Neuronal stem cell (in vitro differentiated cells): ENCODE results near the gene CREB1.

ENCODE experiments used
- DNase-seq: peaks from one replicate; pipeline ENCODE4 v3.0.0-alpha.2; 2013; ENCODE audit warnings: low spot score
- H2AFZ ChIP-seq: one replicate; pipeline ENCODE4 v1.6.1; 2013; ENCODE audit warnings: mild to moderate bottlenecking, low read length, inconsistent platforms
- H2AK5ac ChIP-seq: 2 replicates; pipeline ENCODE4 v1.6.1; 2013; ENCODE audit warnings: low read depth, mild to moderate bottlenecking, inconsistent platforms, low read length, moderate library complexity, mixed read lengths
- H2BK120ac ChIP-seq: 2 replicates; pipeline ENCODE4 v1.6.1; 2013; ENCODE audit warnings: low read depth, mild to moderate bottlenecking, inconsistent platforms, low read length, moderate library complexity, mixed read lengths
- H2BK12ac ChIP-seq: one replicate; pipeline ENCODE4 v1.6.1; 2013; ENCODE audit warnings: low read length, inconsistent platforms
- H2BK15ac ChIP-seq: 2 replicates; pipeline ENCODE4 v1.6.1; 2013; ENCODE audit warnings: mild to moderate bottlenecking, low read length, inconsistent platforms, mixed read lengths
- H2BK5ac ChIP-seq: one replicate; pipeline ENCODE4 v1.6.1; 2013; ENCODE audit warnings: inconsistent platforms, mild to moderate bottlenecking, low read length, moderate library complexity
- H3K14ac ChIP-seq: one replicate; pipeline ENCODE4 v1.6.1; 2013; ENCODE audit warnings: low read length, inconsistent platforms
- H3K18ac ChIP-seq: 2 replicates; pipeline ENCODE4 v1.6.1; 2013; ENCODE audit warnings: low read length, inconsistent platforms
- H3K23ac ChIP-seq: 2 replicates; pipeline ENCODE4 v1.6.1; 2013; ENCODE audit warnings: low read depth, mild to moderate bottlenecking, mixed read lengths, low read length, inconsistent platforms; ENCODE audit not compliant: poor library complexity
- H3K27ac ChIP-seq: replicated peaks from 3 replicates; pipeline ENCODE4 v1.5.1; 2013; ENCODE audit warnings: low read length, inconsistent platforms
- H3K27me3 ChIP-seq, 3 experiments: 2 replicates each; pipeline ENCODE4 v1.6.1; 2013; ENCODE audit warnings: low read length in 3 of 3, mild to moderate bottlenecking in 2 of 3, inconsistent platforms in 1 of 3, low read depth in 1 of 3, mixed read lengths in 1 of 3, moderate library complexity in 1 of 3; ENCODE audit not compliant: control insufficient read depth in 3 of 3, insufficient read depth in 3 of 3
- H3K36me3 ChIP-seq, 2 donors: replicated peaks in 1 of 2; 2 replicates each; pipeline ENCODE4 v1.6.1; 2013; ENCODE audit warnings: low read length in 2 of 2; ENCODE audit not compliant: control insufficient read depth in 2 of 2, insufficient read depth in 2 of 2
- H3K4ac ChIP-seq: 2 replicates; pipeline ENCODE4 v1.6.1; 2013; ENCODE audit warnings: inconsistent platforms, mild to moderate bottlenecking, low read length, moderate library complexity
- H3K4me1 ChIP-seq, 2 donors: 1 replicate in 1 of 2; 2 replicates in 1 of 2; pipeline ENCODE4 v1.6.1; 2013; ENCODE audit warnings: low read length in 2 of 2, low read depth in 1 of 2; ENCODE audit not compliant: control insufficient read depth in 2 of 2, insufficient read depth in 1 of 2
- H3K4me2 ChIP-seq: one replicate; pipeline ENCODE4 v1.6.1; 2013; ENCODE audit warnings: mild to moderate bottlenecking, low read length, inconsistent platforms; ENCODE audit not compliant: insufficient read depth, poor library complexity, severe bottlenecking
- H3K4me3 ChIP-seq, 2 donors: 2 replicates each; pipeline ENCODE4 v1.5.1; 2013; ENCODE audit warnings: low read length in 2 of 2, mild to moderate bottlenecking in 2 of 2, inconsistent platforms in 1 of 2, moderate library complexity in 1 of 2
- H3K79me1 ChIP-seq: one replicate; pipeline ENCODE4 v1.6.1; 2013; ENCODE audit warnings: low read depth, mild to moderate bottlenecking, inconsistent platforms, low read length, moderate library complexity
- H3K9ac ChIP-seq: one replicate; pipeline ENCODE4 v1.6.1; 2013; ENCODE audit warnings: mild to moderate bottlenecking, low read depth, low read length, inconsistent platforms; ENCODE audit not compliant: poor library complexity
- H3K9me3 ChIP-seq, 2 donors: replicated peaks in 1 of 2; 2 replicates each; pipeline versions ENCODE3 to v1.6.1; 2013; ENCODE audit warnings: low read length in 2 of 2, mild to moderate bottlenecking in 2 of 2, inconsistent platforms in 1 of 2, low read depth in 1 of 2, mixed read lengths in 1 of 2, moderate library complexity in 1 of 2; ENCODE audit not compliant: control insufficient read depth in 2 of 2, insufficient read depth in 1 of 2
- H4K8ac ChIP-seq: one replicate; pipeline ENCODE4 v1.6.1; 2013; ENCODE audit warnings: low read depth, mild to moderate bottlenecking, inconsistent platforms, low read length, moderate library complexity
- H4K91ac ChIP-seq: one replicate; pipeline ENCODE4 v1.6.1; 2013; ENCODE audit warnings: low read length, low read depth, mild to moderate bottlenecking, inconsistent platforms; ENCODE audit not compliant: poor library complexity
- WGBS, 2 donors: extraction: QIAGEN DNeasy Blood & Tissue Kit; methylation state at CpG; one replicate each; pipeline ENCODE4 v1.1.7; 2013; ENCODE audit warnings: missing lambda C conversion rate in 2 of 2, mixed read lengths in 1 of 2; ENCODE audit not compliant: insufficient read length in 2 of 2, insufficient replicate concordance in 1 of 2; ENCODE audit errors: extremely low coverage in 2 of 2; 5-methylcytosine and 5-hydroxymethylcytosine counted together

CREB1 gene

GRCh38 chr2:207489251-207489650 lies 40.5 kb upstream of the CREB1 start:
- Histone ChIP-seq H3K9me3 (no peaks in the 10 kb centered on the region), H3K4me2 (no peak overlapping the region), H3K27ac (no peak overlapping the region), H3K27me3 (no peaks in the 10 kb centered on the region), H2BK5ac (no peak overlapping the region), H3K9ac (no peak overlapping the region), H3K14ac (no peak overlapping the region), H3K23ac (no peak overlapping the region), H4K91ac (no peak overlapping the region), H3K4ac (no peak overlapping the region), H3K79me1 (no peaks in the 10 kb centered on the region), H3K18ac (no peak overlapping the region), H3K4me3 (no peak overlapping the region), H3K36me3 (no peaks in the 10 kb centered on the region), H2BK120ac (no peak overlapping the region), H2BK12ac (no peak overlapping the region), H2BK15ac (no peak overlapping the region), H3K4me1 (peaks cover 0 to 5% of the 10 kb centered on the region in 2 donors), H4K8ac (no peak overlapping the region), H2AFZ (no peak overlapping the region), H2AK5ac (no peak overlapping the region)
- DNase-seq: no peak
- no CpG with 5 or more reads among the region's 4 CpGs for WGBS, 2 donors

- Histone ChIP-seq H3K9ac (no peak overlapping the region), H3K14ac (no peak overlapping the region), H3K4me3 (no peak overlapping the region), H3K36me3 (no peaks in the 10 kb centered on the region), H3K23ac (no peak overlapping the region), H2BK12ac (no peak overlapping the region), H3K79me1 (no peaks in the 10 kb centered on the region), H2AK5ac (no peak overlapping the region), H2BK15ac (no peak overlapping the region), H3K18ac (no peak overlapping the region), H3K9me3 (no peaks in the 10 kb centered on the region), H4K8ac (no peak overlapping the region), H3K27ac (no peak overlapping the region), H3K4me1 (peaks cover 0 to 5% of the 10 kb centered on the region in 2 donors), H3K27me3 (peaks cover 0 to 1% (median 0%) of the 10 kb centered on the region in 3 experiments), H2BK5ac (no peak overlapping the region), H3K4me2 (no peak overlapping the region), H4K91ac (no peak overlapping the region), H3K4ac (no peak overlapping the region), H2BK120ac (no peak overlapping the region), H2AFZ (no peak overlapping the region)
- no CpG with 5 or more reads among the region's 3 CpGs for WGBS, 2 donors
- DNase-seq: no peak
These were observed 39.3 kb upstream of the CREB1 start for GRCh38 chr2:207490441-207490840.

- Histone ChIP-seq H2AFZ (no peak overlapping the region), H2BK15ac (no peak overlapping the region), H3K79me1 (no peaks in the 10 kb centered on the region), H3K4me1 (peaks cover 0 to 5% of the 10 kb centered on the region in 2 donors), H4K91ac (no peak overlapping the region), H3K4me2 (no peak overlapping the region), H2BK5ac (no peak overlapping the region), H2BK12ac (no peak overlapping the region), H3K4me3 (no peak overlapping the region), H3K27ac (no peak overlapping the region), H2AK5ac (no peak overlapping the region), H3K23ac (no peak overlapping the region), H3K4ac (no peak overlapping the region), H3K9ac (no peak overlapping the region), H3K14ac (no peak overlapping the region), H3K36me3 (no peaks in the 10 kb centered on the region), H4K8ac (no peak overlapping the region), H3K27me3 (peaks cover 0 to 1% (median 0%) of the 10 kb centered on the region in 3 experiments), H2BK120ac (no peak overlapping the region), H3K18ac (no peak overlapping the region), H3K9me3 (no peaks in the 10 kb centered on the region)
- no CpG with 5 or more reads among the region's 2 CpGs for WGBS, 2 donors
- no peak for DNase-seq
These were observed 38.7 kb upstream of the CREB1 start for GRCh38 chr2:207491086-207491485.

GRCh38 chr2:207491956-207492355 lies 37.8 kb upstream of the CREB1 start:
- Histone ChIP-seq H2AK5ac (no peak overlapping the region), H3K27me3 (peaks cover 0 to 1% (median 0%) of the 10 kb centered on the region in 3 experiments), H2BK120ac (no peak overlapping the region)

More at GRCh38 chr2:207491956-207492355, 37.8 kb upstream of the CREB1 start:
- H2AFZ ChIP-seq: no peak overlapping the region
- no peak overlapping the region for H3K4ac ChIP-seq
- H3K4me2 ChIP-seq: no peak overlapping the region
- H4K91ac ChIP-seq: no peak overlapping the region
- no peak overlapping the region for H4K8ac ChIP-seq
- no peak overlapping the region for H3K9ac ChIP-seq
- no peak overlapping the region for H3K4me3 ChIP-seq
- no peak overlapping the region for H3K23ac ChIP-seq
- no CpG with 5 or more reads among the region's 5 CpGs for WGBS, 2 donors
- no peaks in the 10 kb centered on the region for H3K36me3 ChIP-seq
- no peak overlapping the region for H3K14ac ChIP-seq
- H2BK5ac ChIP-seq: no peak overlapping the region
- H3K9me3 ChIP-seq: no peaks in the 10 kb centered on the region
- H3K4me1 ChIP-seq: peaks cover 0 to 5% of the 10 kb centered on the region in 2 donors
- no peak overlapping the region for H3K18ac ChIP-seq
- no peak overlapping the region for H3K27ac ChIP-seq
- DNase-seq: no peak
- H3K79me1 ChIP-seq: no peaks in the 10 kb centered on the region
- no peak overlapping the region for H2BK15ac ChIP-seq
- no peak overlapping the region for H2BK12ac ChIP-seq
